Transverse colon (tissue), 4 donors: Measurements from ENCODE around the gene VSIG2. TPM values are rescaled to one million over a fixed set of nuclear protein-coding genes. Genes with fewer than 3 reads are reported as not detected.
A peak's percentile ranks its signal among the peaks of the same experiment; 100 is the strongest.

Source experiments
- DNase-seq: peaks from one replicate; pipeline ENCODE4 v3.0.0-alpha.2; 2019
- H3K27ac ChIP-seq, 4 donors: fragments of 200-600 bp; sonication (generic); 2 replicates each; pipeline ENCODE4 v1.5.1; 2016 to 2018; ENCODE audit warnings: inconsistent platforms in 4 of 4
- H3K27me3 ChIP-seq: fragments of 200-600 bp; sonication (generic); 2 replicates; pipeline ENCODE4 v1.5.1; 2017; ENCODE audit warnings: inconsistent platforms
- H3K36me3 ChIP-seq, 4 donors: fragments of 200-600 bp; sonication (generic); 2 replicates each; pipeline ENCODE4 v1.5.1; 2017 to 2019; ENCODE audit warnings: inconsistent platforms in 4 of 4
- H3K4me1 ChIP-seq, 4 donors: fragments of 200-600 bp; sonication (generic); 2 replicates each; pipeline ENCODE4 v1.5.1; 2017 to 2020; ENCODE audit warnings: inconsistent platforms in 4 of 4
- H3K4me3 ChIP-seq, 4 donors: fragments of 200-600 bp; sonication (generic); 1 replicate in 1 of 4; 2 replicates in 3 of 4; pipeline versions ENCODE4 v1.5.1 to v1.6.1; 2017 to 2019; ENCODE audit warnings: inconsistent platforms in 4 of 4
- H3K9me3 ChIP-seq, 2 donors: fragments of 200-600 bp; sonication (generic); 2 replicates each; pipeline ENCODE4 v1.5.1; 2017 to 2019; ENCODE audit warnings: inconsistent platforms in 2 of 2
- EP300 ChIP-seq: sonication (generic); formaldehyde crosslinking; IDR thresholded peaks from one replicate; pipeline ENCODE4 v1.6.1; 2017; ENCODE audit warnings: antibody characterized with exemption, low read depth
- POLR2A ChIP-seq: fragments of 450-650 bp; IDR thresholded peaks from one replicate; pipeline ENCODE4 v1.6.1; 2016; ENCODE audit warnings: antibody characterized with exemption, mild to moderate bottlenecking, moderate library complexity
- POLR2AphosphoS5 ChIP-seq, 3 donors: sonication (generic); formaldehyde crosslinking; IDR thresholded peaks; one replicate each; pipeline ENCODE4 v1.6.1; 2016; ENCODE audit warnings: antibody characterized with exemption in 3 of 3
- WGBS, 2 donors: methylation state at CpG; one replicate each; pipeline ENCODE4 v1.1.5; 2018; ENCODE audit warnings: low coverage in 1 of 2; 5-methylcytosine and 5-hydroxymethylcytosine counted together
- in situ Hi-C, 4 donors: fragments of 200-750 bp; cut with MboI; loops; one replicate each; pipeline versions ENCODE4 v1.15.0 to v1.15.1; 2017; ENCODE audit warnings: low sequenced_read_pairs in 3 of 4, low pct_ligation_motif_present in 1 of 4, low pct_unique_long_range_greater_than_20kb in 1 of 4
- intact Hi-C: fragments of 100-400 bp; cut with DNase I; formaldehyde crosslinking; loops from one replicate; pipeline ENCODE4 v1.15.1; 2023; ENCODE audit warnings: low total_unique reads
- total RNA-seq, 4 donors: library from RNA; depleted of rRNA; stranded (reverse); fragments of >200 nt; gene quantifications; one replicate each; pipeline ENCODE4 v1.1.0, GENCODE V29; 2016
- TF ChIP-seq, protein P1 (sequence below), 5 experiments: fragments of 200-600 bp in 3 of 5; fragments of 450-650 bp in 2 of 5; sonication (generic) in 3 of 5; IDR thresholded peaks; 1 replicate in 2 of 5; 2 replicates in 3 of 5; pipeline ENCODE4 v1.5.1; 2016 to 2017; ENCODE audit warnings: antibody characterized with exemption in 5 of 5, inconsistent platforms in 3 of 5, mild to moderate bottlenecking in 2 of 5, moderate library complexity in 1 of 5

The VSIG2 gene
- total RNA-seq, 4 donors from 2014 or later, result 91.3 to 160 (median 108) TPM

DNA sequence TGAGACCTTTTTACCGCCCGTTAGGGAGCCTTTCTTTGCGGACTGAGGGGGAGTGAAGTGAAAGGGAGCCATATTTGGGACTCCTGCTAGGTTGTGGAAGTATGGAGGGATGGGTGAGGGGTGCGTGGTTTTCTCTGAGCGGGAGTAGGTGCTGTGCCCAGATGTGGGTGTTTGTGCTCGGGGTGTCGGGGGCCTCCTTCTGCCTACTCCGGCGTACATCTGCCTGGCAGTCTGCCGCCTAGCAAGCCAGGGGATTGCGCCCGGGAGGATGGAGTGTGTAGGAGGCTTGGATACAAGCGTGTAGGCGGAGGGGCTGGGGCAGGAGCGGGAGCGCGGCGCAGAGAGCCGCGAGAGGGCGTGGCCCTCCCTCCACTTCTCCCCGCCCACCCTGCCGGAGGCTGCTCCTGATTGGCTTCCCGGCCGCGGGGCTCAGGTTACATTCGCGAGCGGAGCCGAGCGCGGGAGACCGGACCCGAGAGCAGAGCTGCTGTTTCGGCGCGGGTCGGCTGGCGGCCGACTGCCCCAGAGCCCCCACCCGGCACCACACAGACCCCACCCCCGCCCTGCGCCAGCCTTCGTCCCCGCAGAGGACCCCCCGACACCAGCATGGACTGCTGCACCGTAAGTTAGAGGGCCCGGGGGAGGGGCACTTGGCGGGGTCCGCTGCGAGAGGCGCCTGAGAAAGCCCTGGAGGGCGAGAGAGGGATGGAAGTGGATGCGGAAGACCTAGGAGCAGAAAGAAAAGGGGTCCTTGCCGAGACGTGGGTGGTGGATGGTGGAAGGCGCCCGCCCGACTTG lies 12.4 kb downstream of the VSIG2 start, which contains the start of gene NRGN:
NRGN (plus strand) TSS at position 464 of the 798 bp plus-strand sequence; CDS start at position 607, 143 bp downstream.
- in situ Hi-C loops (no loop called here), intact Hi-C loops (no loop called here)
- WGBS, 2 donors, result 0 to 2% methylated on average over 7 to 53 of the region's 59 CpGs
- H3K4me3 ChIP-seq, result peak within 1 kb of the TSS; percentile 41 to 83 (median 56)
- TF ChIP-seq EP300, result no peak
- peak in 1 of 3 donors; percentile 38 for TF ChIP-seq POLR2AphosphoS5 (IDR thresholded peaks at IDR 0.05)
- TF ChIP-seq, protein P1, sequence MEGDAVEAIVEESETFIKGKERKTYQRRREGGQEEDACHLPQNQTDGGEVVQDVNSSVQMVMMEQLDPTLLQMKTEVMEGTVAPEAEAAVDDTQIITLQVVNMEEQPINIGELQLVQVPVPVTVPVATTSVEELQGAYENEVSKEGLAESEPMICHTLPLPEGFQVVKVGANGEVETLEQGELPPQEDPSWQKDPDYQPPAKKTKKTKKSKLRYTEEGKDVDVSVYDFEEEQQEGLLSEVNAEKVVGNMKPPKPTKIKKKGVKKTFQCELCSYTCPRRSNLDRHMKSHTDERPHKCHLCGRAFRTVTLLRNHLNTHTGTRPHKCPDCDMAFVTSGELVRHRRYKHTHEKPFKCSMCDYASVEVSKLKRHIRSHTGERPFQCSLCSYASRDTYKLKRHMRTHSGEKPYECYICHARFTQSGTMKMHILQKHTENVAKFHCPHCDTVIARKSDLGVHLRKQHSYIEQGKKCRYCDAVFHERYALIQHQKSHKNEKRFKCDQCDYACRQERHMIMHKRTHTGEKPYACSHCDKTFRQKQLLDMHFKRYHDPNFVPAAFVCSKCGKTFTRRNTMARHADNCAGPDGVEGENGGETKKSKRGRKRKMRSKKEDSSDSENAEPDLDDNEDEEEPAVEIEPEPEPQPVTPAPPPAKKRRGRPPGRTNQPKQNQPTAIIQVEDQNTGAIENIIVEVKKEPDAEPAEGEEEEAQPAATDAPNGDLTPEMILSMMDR (IDR thresholded peaks at IDR 0.05), result no peak
- TF ChIP-seq POLR2A, result no peak
- peaks cover 60% of the 10 kb centered on the region for H3K27me3 ChIP-seq
- H3K27ac ChIP-seq, result peak within 1 kb of the TSS in 3 of 4 donors; percentile 31 to 48 (median 41)
- peak; percentile 92 for DNase-seq
- no peaks in the 10 kb centered on the region for H3K9me3 ChIP-seq
- H3K36me3 ChIP-seq, result no peaks in the 10 kb centered on the region
- H3K4me1 ChIP-seq, result peaks cover 16 to 19% (median 17%) of the 10 kb centered on the region in 4 donors

DNA sequence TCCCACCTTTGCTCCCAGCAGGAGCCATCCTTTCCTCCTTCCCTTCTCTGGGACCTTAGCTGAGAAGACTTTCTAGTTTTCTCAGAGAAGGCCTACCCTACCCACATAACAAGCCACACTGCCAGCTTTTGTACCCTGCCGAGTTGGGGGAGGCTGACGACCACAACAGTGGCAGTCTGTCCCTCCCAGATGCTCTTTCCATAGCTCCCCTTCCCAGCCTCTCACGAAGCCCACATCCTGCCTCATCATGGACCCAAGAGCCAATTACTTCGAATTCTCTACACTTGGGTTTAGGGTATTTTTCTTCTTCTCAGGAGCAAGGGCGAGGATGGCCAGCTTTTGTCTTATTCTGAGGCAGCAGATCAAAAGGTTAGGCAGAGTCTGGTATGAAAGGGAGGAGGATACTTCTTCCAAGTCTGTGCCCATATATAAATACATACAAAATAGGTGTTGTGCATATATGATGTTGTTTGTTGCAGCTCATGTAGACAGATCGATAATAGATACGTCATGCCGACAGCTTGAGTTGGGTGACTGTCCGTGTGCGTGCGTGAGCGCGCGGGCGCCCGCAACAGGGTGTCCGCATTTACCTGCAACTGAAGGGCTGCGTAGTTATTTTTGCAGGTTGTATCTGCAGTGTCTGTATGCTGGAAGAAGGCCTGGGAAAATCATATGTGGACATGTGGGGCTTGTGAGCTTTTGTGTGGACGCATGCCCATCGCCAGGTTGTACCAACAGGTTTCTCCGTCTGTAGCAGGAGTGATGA lies 13.2 kb downstream of the VSIG2 start:
- intact Hi-C loops, result no loop called here
- 71 to 85% methylated on average over 15 to 21 of the region's 21 CpGs for WGBS, 2 donors
- peaks cover 16 to 19% (median 17%) of the 10 kb centered on the region in 4 donors for H3K4me1 ChIP-seq
- no peaks in the 10 kb centered on the region for H3K9me3 ChIP-seq
- H3K36me3 ChIP-seq, result no peaks in the 10 kb centered on the region
- H3K4me3 ChIP-seq, result peak overlapping the region in 2 of 4 donors; percentile 50 to 83
- TF ChIP-seq, protein P1 (IDR thresholded peaks at IDR 0.05), result no peak
- peaks cover 52% of the 10 kb centered on the region for H3K27me3 ChIP-seq
- no peak overlapping the region for H3K27ac ChIP-seq
- no peak for DNase-seq
- in situ Hi-C loops, result no loop called here

DNA sequence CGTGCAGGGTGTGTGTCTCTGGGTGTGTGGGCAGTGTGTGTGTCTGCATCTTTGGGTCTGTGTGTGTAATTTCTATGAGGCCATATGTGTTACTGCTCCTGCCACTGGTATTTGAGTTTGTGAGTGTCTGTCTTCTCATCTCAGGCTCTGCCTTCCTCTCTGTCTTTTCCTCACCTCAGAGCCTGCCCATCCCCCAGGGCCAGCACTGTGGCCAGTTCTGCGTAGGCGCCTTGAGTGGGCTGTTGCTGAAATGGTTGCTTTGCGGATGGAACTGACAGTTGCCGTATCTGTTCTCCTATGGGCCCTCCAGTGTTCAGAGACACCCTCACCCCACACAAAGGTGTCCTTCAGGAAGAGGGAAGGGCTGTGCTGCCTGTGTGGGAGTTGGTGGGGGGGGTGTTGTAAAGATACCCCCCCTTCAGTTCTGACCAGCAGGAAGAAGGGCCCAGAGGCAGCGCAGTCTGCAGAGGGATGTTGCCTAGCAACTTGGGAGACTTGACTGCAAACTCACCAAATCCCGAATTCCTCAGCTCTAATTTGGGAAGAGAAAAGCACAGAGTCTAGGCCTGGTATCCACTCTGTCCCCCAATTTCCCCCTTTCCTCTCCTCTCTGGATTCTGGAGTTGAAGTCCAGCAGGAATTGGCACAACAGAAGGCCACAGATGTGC lies 14.3 kb downstream of the VSIG2 start:
- in situ Hi-C loops, result no loop called here
- TF ChIP-seq, protein P1 (IDR thresholded peaks at IDR 0.05), result no peak
- TF ChIP-seq POLR2A (no peak), POLR2AphosphoS5 (IDR thresholded peaks at IDR 0.05) (no peak), EP300 (no peak)
- Histone ChIP-seq H3K4me1 (peaks cover 16 to 19% (median 17%) of the 10 kb centered on the region in 4 donors), H3K27me3 (peaks cover 43% of the 10 kb centered on the region), H3K36me3 (no peaks in the 10 kb centered on the region), H3K27ac (no peak overlapping the region), H3K4me3 (no peak overlapping the region), H3K9me3 (no peaks in the 10 kb centered on the region)
- no peak for DNase-seq
- WGBS, 2 donors, result 74 to 80% methylated on average over 1 to 7 of the region's 7 CpGs
- intact Hi-C loops, result no loop called here

DNA sequence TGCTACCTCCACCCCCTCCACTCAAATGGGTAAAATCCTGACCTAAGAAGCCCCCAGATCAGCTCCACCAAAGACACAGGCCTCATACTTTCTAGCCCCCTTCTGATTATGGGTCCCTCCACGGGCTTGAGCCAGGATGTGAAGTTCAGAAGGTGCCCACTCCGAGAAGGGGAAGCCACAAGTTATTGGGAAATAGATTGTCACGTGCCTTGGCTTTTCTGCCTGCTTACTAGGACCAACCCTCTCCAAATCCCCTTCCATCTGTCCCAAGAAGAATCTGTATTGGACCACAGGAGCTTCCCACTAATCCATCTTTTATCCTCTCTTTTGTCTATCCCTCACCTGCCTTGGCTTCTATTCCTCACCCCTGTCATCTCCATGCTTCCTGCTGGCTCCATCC lies 15.3 kb downstream of the VSIG2 start:
- peaks cover 32% of the 10 kb centered on the region for H3K27me3 ChIP-seq
- H3K36me3 ChIP-seq, result no peaks in the 10 kb centered on the region
- intact Hi-C loops, result no loop called here
- WGBS, 2 donors, result 71% methylated on average over 3 of the region's 3 CpGs; no CpG with 5 or more reads in 1 of the 2 donors
- no peak for TF ChIP-seq POLR2AphosphoS5 (IDR thresholded peaks at IDR 0.05)
- TF ChIP-seq, protein P1 (IDR thresholded peaks at IDR 0.05), result no peak
- TF ChIP-seq POLR2A, result no peak
- no peak for TF ChIP-seq EP300
- DNase-seq, result no peak
- H3K27ac ChIP-seq, result no peak overlapping the region
- peaks cover 16 to 22% (median 19%) of the 10 kb centered on the region in 4 donors for H3K4me1 ChIP-seq
- in situ Hi-C loops, result no loop called here
- no peaks in the 10 kb centered on the region for H3K9me3 ChIP-seq
- no peak overlapping the region for H3K4me3 ChIP-seq
